Effector CD4-positive, alpha-beta T cell (primary cell): ENCODE data around the gene SLC25A29.
"Not testable (repeated sequence)": the region's sequence is repeated elsewhere in the genome, so short reads cannot be mapped to it uniquely, and the experiment has no call there.

Source experiments
- DNase-seq: peaks from one replicate; pipeline ENCODE4 v3.0.0-alpha.2; 2020

Gene SLC25A29

GRCh38 chr14:100330388-100330931, 24.2 kb upstream of the SLC25A29 start:
- DNase-seq: no peak

- DNase-seq: no peak
Measured at GRCh38 chr14:100330007-100330344, 23.7 kb upstream of the SLC25A29 start.

GRCh38 chr14:100329233-100330006, 23.2 kb upstream of the SLC25A29 start:
- no peak for DNase-seq

GRCh38 chr14:100328495-100329163, 22.4 kb upstream of the SLC25A29 start:
- no peak for DNase-seq

GRCh38 chr14:100327128-100327527, 20.9 kb upstream of the SLC25A29 start:
- DNase-seq: no peak

GRCh38 chr14:100325958-100326357, 19.7 kb upstream of the SLC25A29 start:
- no peak for DNase-seq

- no peak for DNase-seq
Measured at GRCh38 chr14:100325231-100325632, 19.0 kb upstream of the SLC25A29 start.

- DNase-seq: no peak
Measured at GRCh38 chr14:100323942-100324307, 17.7 kb upstream of the SLC25A29 start.

GRCh38 chr14:100323121-100323941, 17.1 kb upstream of the SLC25A29 start, which contains the start of gene SLC25A47:
TSS of gene SLC25A47 (plus strand) at chr14:100323339. CDS start at chr14:100323415, 76 bp downstream.
- DNase-seq: no peak

- DNase-seq: no peak
Measured at GRCh38 chr14:100322138-100322957, 16.1 kb upstream of the SLC25A29 start.

GRCh38 chr14:100321473-100322137, 15.4 kb upstream of the SLC25A29 start:
- DNase-seq: no peak

- DNase-seq: no peak
Measured at GRCh38 chr14:100320157-100320856, 14.1 kb upstream of the SLC25A29 start.

GRCh38 chr14:100317912-100318808, 11.9 kb upstream of the SLC25A29 start:
- peak; percentile 64 for DNase-seq

- DNase-seq: no peak
Measured at GRCh38 chr14:100317389-100317788, 11.1 kb upstream of the SLC25A29 start.

GRCh38 chr14:100314724-100315123, 8.5 kb upstream of the SLC25A29 start:
- no peak for DNase-seq

GRCh38 chr14:100313464-100314230, 7.4 kb upstream of the SLC25A29 start:
- DNase-seq: no peak

GRCh38 chr14:100312877-100313400, 6.7 kb upstream of the SLC25A29 start:
- no peak for DNase-seq

- DNase-seq: not testable (repeated sequence)
Measured at GRCh38 chr14:100312110-100312876, 6.0 kb upstream of the SLC25A29 start.
